HG02759 (cell line): ENCODE measurements around the gene MACF1.

Source experiments
- ATAC-seq: cut with Tn5 transposase; IDR thresholded peaks from one replicate; pipeline ENCODE4 v1.9.1; 2021; ENCODE audit warnings: mild to moderate bottlenecking, moderate library complexity; ENCODE audit not compliant: unreplicated experiment

Gene MACF1

DNA sequence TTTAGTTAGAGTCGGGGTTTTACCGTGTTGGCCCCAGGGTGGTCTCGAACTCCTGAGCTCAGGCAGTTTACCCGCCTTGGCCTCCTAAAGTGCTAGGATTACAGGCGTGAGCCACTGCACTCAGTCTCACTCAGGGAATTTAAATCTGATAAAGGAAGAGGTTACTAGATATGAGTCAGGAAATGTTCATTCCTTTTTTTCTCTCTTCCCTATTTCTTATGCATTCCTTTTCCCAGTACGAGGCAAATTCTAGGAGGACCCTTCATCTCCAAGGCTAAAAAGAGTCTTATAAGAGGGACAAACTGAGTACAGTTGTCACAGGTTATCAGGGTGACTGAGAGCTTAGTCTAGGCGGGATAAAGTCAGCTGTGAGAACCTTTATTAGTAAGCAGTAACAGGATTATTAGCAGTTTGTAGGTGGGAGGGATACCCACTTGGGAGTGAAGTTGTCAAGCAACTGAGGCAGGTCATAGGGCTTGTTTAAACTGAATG is 9.1 kb downstream of the MACF1 start:
- no peak for ATAC-seq

DNA sequence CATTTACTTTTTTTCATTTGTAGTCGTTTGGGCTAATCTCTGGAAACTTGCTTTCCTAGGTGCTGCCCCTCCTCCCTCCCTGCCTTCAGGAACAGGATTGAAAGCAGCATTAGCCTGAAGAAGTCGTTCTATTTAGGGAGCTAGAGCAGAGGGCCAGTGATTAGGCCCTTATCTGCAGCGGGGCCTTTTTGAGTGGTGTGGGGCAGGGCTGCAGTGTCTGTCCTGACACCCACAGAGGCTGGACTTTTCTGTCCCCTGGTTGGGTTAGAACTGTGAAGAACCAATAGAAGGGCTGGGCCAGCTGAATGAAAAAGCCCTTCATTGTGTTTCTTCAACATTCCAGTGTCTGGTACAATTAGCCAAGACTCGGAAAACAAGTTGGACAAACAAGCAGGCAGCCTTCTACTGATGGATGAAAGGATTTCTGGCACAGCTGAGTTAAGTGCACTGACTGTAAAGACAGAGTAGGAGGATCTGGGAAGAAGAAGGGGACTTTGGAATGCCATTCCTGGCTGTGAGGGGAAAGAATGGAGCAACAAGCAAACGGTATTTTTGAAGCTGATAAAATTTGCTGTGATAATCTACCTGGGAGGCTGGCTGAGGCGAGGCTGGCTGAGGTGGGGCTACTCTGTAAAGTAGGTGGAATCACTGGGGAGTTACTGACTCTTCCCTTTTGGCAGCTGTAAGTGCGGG is 9.7 kb downstream of the MACF1 start:
- no peak for ATAC-seq

DNA sequence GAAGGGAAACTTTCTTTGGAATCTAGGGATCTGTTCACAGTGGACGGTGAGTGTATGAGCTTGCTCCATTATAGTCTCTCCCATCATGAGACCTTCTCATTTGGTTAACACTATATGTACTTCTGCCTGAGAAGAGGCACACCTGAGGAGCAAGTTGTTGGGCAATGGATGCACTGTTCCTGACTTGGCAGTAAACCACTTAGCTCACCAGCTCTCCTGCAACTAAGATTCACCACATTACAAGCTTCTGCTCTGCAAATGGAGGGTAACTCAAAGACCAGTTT is 10.2 kb downstream of the MACF1 start:
- ATAC-seq, result no peak

DNA sequence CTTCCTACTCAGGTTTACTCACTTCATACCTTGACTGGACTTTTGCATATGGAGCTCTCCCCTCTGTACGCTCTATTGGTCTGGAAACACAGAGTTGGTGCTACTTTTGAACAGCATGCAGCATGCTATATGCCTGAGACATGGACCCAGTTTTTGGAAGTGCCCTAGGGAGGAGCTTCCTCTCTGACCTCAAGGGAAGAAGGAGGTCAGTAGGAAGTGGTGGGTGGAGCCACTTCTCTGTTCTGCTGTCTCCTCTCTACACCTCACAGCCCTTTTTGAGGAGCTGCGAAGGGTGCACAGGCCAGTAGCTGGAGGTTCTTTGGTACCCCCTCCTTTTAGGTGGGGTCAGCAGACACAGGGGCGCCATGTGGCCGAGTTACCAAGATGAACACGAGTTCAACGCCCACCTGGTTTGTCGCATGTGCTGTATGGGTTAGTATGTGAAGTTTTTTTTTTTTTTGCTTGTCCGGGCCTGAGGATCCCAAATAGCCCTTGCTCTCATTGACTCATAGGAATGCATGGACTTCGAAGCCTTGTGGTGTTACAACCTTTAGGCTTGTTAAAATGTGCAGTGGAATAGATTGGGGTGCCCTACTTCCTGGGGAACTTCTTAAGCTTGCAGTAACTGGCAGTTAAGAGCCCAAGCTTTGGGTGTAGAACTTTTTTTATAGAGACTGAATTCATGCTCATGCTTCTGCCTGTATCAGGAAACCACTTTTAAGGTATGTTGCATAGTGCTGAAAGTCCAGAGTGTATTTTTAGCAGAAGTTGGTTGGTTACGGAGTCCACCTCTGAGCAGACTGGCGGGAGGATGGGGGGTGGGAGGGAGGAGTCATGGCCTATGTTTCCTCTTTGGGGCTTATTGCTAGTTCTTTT is 10.7 kb downstream of the MACF1 start:
- peak; percentile 62 for ATAC-seq

DNA sequence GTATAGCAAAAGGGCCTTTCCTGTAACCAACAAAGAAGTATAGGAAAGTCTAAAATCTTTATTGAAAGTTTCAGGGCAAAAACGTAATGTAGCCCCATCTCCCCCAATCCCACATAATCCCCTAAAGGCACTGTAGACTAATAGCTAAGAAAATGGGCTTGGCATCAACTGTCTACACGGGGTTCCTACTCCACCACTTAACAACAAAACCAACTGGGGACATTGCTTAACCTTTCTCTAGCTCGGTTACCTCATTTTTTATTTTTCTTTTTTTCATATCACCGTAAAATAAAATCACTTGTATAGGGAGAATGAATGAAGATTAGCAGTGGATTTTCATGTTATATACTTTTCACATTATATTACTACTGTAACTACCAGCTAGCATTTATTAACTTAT is 12.3 kb downstream of the MACF1 start:
- no peak for ATAC-seq

DNA sequence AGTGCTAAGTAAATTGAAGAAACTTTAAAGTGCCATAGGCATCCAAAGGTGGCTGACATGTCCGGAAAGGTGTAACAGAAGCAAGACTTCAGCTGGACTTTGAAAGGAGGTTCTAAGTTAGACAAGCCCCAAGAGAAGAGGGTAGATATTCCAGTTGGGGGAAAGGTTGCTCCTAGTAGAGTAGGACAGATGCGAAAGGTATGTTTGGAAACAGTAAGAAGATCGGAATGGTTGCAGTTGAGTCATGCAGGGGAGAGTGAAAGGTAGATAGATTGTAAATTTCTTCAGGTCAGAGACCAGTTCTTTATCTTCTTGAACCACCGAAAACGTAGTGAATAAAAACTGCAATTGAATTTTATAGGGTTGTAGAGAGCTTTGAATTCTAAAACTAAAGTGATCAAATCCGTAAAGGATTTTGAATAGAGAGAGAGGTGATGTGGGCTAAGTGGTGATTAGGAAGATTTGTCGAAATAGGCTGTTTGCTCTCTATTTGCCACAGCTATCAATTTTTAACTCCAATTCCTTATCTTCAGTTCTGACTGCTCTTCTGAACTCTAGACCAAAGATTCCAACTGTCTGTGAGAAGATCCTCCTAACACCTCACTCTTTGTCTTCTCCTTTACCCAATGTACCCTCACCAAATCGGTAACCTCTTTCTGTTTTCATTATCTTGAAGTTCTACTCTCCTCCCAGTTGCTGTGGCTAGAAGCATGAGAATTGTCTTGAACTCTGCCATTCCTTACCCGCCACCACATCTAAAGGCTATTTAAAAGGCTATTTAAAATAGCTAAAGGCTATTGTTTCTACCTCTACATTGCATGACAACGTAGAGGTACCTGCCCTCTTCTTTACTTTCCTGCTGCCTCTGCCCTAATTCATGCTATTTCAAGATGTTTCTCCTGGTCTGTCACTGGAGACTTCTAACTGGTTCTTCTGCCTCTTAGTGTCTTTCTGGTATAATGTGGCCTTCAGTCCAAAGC is 16.7 kb downstream of the MACF1 start:
- ATAC-seq, result no peak

DNA sequence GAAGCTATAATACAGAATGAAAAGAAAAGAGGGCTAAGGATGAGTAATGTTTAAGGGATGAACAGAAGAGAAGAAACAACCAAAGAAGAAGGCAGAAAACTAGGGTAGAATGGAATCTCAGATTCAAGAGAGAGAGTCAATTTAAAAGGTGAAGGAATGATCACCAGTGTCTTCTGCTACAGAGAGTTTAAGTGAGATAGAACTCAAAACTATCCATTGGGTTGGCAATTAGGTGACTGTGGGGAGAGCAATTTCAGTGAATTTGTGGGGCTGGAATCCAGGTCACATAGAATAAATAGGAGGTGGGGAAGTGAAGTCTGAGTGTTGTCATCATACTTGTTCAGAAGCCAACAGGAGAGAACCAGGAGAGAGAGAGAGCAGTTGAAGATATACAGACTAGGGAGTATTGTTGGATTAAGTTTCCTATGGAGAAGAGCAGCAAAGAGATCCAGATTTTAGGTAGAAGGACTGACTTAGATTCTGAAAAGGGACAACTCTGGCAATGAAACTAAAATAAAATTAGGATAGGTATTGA is 19.9 kb downstream of the MACF1 start:
- no peak for ATAC-seq

DNA sequence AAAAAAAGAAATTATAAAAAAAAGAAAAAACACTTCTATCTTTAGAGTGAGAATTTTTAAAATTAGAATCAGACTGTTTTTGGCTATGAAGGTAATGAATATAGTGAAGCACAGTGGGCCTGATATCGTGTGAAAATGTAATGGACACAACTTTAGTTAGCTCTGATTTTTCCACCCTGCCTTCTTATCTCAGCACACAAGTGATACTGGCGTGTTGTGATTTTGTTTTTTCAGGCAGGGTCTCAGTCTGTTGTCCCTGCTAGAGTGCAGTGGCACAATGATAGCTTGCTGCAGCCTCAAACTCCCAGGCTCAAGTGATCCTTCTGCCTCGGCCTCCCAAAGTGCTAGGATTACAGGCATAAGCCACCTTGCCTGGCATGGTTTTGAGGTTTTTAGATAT is 22.3 kb downstream of the MACF1 start:
- ATAC-seq, result no peak

DNA sequence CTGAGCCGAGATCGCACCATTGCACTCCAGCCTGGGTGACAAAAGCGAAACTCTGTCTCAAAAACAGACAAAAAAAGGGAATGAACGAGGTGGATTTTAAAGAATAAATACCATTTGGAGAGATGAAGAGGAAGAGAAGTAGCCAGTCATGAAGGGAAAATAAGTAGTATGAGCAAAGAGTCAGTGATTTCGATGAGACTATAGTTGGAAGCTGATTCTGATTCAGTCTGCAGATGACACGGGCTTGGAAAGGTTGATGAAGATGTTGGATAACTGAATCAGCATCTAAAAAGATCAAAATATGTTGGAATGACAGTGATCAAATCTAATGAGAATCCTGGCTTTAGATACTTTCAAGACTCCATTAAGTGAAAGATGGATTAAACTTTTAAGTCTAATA is 23.8 kb downstream of the MACF1 start:
- ATAC-seq, result no peak

DNA sequence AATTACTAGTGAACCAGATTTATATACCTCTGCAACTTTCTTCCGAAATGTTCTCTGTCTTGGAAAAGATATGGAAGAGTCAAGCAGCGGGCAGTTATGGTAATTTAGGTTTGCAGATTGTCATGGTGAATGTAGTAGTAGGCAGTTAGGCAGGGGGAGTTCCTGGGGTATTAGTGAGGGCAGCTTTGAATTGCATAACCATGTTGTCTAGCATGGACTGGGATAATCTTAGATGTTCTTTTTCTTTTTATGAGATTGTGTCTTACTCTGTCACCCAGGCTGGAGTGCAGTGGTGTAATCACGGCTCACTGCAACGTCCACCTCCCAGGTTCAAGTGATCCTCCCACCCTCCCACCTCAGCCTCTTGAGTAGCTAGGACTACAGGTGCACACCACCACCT is 25.0 kb downstream of the MACF1 start:
- ATAC-seq, result no peak

DNA sequence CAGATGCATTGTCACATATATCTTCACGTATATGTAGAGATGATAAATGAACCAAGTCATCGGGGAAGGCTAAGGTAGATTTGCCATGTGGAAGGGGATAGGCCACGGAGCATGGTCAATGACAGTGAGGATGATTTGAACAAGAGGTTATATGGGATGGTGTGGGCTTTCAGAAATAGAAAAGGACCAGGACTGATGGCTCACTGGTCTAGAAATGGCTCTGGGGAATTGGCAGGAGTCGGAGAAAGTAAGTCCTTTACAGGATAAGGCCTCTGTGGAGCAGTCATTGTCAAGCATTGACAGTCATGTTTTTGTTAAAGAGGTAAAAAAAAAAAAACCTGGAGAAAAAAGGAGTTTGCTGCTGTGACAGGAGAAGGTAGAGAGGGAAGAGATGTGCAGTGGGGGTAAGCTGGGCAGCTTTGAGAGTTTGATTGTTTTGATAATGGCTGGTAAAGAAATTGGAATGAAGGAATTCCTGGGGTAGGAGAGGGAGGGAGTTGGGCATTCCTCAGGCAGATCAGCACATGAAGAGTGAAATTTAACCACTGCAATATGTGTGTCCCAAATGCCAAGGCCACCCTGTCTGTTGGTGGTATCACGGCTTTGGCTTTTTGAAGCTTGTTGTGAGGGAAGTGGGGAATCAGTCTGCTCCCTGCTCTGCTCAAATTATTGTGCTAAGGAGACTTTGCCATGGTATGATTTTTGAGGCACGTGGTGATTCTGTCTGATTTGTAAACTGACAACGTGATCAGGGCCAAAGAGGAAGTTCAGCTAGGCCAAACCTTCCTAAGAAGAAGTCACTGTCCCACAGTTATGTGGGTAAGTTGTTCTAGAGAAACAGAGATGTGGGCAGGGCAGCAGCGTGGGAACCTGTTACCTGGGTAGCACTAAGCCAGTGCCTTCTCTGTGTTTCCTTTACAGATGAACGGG is 26.0 kb downstream of the MACF1 start:
- ATAC-seq, result peak; percentile 83

DNA sequence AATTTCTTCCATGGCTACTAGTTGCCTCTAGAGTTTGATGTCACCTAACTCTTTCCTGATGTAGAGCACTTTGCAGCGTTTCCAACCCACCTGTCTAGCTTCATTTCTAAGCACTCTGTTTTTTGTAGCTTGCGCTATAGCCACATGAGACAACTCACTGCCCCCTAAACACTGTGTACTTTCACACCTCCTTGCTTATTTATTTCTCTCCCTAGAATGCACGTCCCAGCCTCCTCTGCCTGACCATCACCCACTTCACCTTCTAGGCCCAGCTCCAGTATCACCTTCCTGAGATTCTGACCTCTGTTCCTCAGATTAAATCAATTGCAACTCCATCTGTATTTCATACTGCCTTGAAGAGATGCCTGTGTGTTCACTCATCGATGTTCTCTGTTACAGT is 32.5 kb downstream of the MACF1 start:
- no peak for ATAC-seq

DNA sequence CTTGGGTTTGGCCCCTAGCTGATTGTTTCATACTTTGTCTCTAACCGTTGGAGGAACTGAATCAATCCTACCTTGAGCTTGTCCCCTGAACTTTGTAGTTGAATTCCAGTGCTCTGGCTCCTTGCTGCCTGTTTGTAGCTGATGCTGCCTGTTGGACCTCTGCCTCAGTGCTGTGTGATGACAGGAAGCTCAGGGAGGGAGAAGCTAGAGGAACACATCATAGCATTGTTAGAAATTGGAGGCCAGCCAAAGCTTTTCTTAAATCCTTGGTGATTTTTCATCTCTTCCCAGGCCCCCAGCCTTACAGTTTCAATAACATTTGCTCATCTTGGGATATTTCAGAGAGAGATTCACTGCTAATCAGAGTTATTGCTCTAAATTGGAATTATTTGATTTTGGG is 34.0 kb downstream of the MACF1 start:
- no peak for ATAC-seq

DNA sequence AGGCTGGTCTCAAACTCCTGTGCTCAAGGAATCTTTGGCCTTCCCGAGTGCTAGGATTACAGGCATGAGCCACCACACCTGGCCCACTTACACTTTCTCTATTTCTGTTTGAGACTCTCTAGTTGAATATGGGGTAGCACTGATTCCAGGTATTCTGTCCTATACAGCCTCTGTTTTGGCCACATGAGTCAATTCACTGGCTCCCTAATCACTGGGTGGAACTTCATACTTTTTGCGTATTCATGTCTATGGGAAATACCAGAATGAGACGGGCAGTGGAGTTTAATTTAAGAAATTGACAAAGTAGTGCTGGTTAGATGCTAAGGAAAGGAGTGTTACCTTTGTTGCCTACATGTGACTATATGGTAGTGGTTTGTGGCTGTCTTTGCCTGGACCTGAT is 35.5 kb downstream of the MACF1 start:
- ATAC-seq, result no peak

DNA sequence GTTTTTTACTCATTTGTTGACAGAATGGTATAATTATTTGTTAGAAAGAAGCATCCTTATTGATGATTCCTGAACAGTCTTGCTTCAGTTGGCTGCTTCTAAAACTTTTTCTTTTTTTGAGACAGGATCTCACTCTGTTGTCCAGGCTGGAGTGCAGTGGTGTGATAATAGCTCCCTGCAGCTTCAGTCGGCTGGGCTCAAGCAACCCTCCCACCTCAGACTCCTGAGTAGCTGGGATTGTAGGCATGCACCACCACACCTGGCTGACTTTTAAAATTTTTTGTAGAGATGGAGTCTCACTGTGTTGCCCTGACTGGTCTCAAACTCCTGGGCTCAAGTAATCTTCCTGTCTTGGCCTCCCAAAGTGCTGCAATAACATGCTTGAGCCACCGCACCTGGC is 38.8 kb downstream of the MACF1 start:
- ATAC-seq, result no peak

DNA sequence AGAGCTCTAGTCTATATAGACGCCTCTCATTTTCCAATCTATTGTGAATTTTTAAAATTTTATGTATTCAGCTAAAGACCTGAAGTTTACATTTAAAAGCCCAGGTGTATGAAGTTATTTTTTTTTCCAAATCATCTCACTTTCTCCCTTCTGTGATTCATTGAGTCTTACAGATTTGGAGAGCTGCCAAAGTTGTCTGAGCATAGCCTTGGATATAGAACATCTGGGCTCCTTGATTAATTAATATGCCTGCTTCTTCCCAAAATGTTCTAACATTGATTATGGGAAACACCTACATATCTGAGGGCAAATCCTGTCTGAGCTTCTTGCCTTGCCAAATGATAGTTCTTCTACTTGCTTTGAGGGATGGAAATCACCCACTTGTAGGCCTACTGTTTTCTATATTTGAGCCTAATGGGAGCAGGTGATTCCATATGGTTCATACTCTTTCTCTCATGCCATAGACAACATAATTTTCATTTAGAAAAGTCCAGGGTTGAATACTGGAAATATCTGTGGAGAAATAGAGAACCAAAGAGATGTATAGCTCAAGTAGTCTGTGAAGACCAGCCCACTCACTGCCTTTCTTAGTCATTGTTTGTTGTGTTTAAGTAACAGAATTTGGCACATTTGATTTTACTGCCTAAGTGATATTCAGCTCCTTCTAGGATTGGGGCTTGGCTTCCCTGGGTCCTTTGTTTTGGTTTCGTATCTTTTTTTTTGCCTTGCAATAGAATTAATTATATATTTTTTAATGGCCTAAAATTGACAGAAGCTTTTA is 46.2 kb downstream of the MACF1 start:
- ATAC-seq, result no peak

DNA sequence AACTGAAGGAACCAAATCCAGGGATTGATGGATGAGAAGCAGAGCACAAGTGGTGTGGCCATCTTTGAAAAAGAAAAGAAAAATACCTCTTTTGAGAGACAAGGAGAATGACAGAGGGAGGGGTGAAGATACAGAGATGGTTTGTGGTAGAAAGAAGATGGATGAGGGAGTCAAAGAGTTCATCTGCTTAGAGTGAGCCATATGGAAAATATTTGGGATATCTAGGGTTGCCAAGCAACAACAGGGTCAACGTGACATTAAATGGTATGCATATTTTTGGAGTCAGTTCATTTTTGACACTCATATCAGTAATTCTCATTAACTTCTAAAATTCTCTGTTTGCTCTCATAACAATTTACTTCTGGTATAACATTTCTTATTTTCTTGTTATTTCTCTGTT is 50.7 kb downstream of the MACF1 start:
- ATAC-seq, result no peak

DNA sequence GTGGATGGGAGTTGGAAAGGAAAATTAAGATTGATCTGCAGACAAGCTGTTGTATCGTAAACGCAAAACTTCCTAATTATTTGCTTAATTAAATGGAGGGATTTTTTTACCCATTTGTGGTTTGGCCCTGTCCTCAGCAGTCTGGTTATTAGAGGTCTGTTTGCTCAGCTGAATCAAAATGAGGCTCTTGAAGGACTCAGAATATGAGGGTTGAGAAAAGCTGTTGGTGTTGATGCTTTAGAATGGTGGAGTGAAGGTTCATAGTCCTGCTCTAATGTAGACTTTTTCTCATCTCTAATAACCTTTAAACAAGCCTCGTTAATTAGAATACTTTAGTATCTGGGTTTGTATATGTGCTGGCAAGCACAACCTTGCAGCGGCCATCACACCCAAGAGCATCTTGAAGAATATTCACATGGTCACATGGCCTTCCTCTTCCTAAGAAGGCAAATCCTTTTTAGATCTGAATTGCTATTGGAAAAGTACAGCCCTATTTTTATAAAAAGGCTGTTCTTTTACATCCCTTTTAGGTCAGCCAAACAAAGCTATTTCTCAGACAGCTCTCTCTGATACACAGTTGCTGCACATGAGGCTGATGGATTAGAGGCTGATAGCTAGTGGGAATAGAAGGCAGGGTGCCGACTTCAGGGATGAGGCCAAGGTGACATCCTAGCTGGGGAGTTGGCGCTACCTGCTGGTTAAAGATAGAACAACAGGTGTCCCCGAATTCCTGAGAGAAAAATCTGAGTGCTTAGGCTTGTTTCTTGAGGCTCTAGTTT is 53.8 kb downstream of the MACF1 start:
- ATAC-seq, result no peak

DNA sequence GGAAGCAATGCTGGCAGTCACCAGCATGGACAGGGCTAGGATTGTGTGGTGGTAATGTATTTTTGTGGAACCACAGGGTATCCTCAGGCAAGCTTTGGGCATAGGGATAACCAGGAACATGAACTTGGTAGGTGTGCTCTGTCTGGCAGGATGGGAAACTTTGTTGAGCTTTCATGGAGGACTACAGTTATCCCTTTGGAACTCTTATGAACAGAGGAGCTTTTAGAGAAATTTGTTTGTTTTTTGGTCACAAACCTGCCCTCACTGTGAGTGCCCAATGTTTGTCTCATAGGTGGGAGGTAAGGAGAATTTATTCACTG is 54.4 kb downstream of the MACF1 start:
- no peak for ATAC-seq
